Peyer's patch (tissue), 4 donors: ENCODE results near the gene CDC20. TPM values are rescaled to one million over a fixed set of nuclear protein-coding genes. Genes with fewer than 3 reads are reported as not detected.
"Not testable (repeated sequence)": the region's sequence is repeated elsewhere in the genome, so short reads cannot be mapped to it uniquely, and the experiment has no call there.

ENCODE experiments used
- DNase-seq, 3 donors: peaks; one replicate each; pipeline ENCODE4 v3.0.0-alpha.2; 2017 to 2019
- H3K27ac ChIP-seq, 4 donors: fragments of 200-600 bp; sonication (generic); one replicate each; pipeline ENCODE4 v1.5.1; 2016 to 2019
- H3K27me3 ChIP-seq, 2 donors: fragments of 200-600 bp; sonication (generic); one replicate each; pipeline ENCODE4 v1.5.1; 2019
- H3K36me3 ChIP-seq, 3 donors: fragments of 200-600 bp; sonication (generic); one replicate each; pipeline ENCODE4 v1.5.1; 2016 to 2019
- H3K4me1 ChIP-seq, 4 donors: fragments of 200-600 bp; sonication (generic); one replicate each; pipeline ENCODE4 v1.5.1; 2016 to 2019
- H3K4me3 ChIP-seq, 4 donors: fragments of 200-600 bp; sonication (generic); 1 replicate in 3 of 4; 2 replicates in 1 of 4; pipeline ENCODE4 v1.5.1; 2016 to 2019; ENCODE audit warnings: mild to moderate bottlenecking in 1 of 4
- H3K9me3 ChIP-seq, 4 donors: fragments of 200-600 bp; sonication (generic); one replicate each; pipeline ENCODE4 v1.5.1; 2016 to 2019; ENCODE audit warnings: mild to moderate bottlenecking in 1 of 4
- POLR2A ChIP-seq, 2 donors: fragments of 450-650 bp; IDR thresholded peaks; one replicate each; pipeline ENCODE4 v1.5.1; 2017; ENCODE audit warnings: antibody characterized with exemption in 2 of 2, mild to moderate bottlenecking in 2 of 2, moderate library complexity in 2 of 2
- total RNA-seq, 4 donors: library from RNA; depleted of rRNA; stranded (reverse); fragments of >200 nt; gene quantifications; one replicate each; pipeline ENCODE4 v1.1.0, GENCODE V29; 2016
- TF ChIP-seq, protein P1 (sequence below), 6 experiments: fragments of 450-650 bp in 4 of 6; fragments of 200-600 bp in 2 of 6; sonication (generic) in 1 of 6; IDR thresholded peaks; one replicate each; pipeline ENCODE4 v1.5.1; 2017 to 2019; ENCODE audit warnings: antibody characterized with exemption in 6 of 6, mild to moderate bottlenecking in 3 of 6, moderate library complexity in 1 of 6

The CDC20 gene
- total RNA-seq, 4 donors from 2014 or later: 3.4 to 14.9 (median 6.3) TPM

- TF ChIP-seq POLR2A (IDR thresholded peaks at IDR 0.05): no peak
- TF ChIP-seq, protein P1, sequence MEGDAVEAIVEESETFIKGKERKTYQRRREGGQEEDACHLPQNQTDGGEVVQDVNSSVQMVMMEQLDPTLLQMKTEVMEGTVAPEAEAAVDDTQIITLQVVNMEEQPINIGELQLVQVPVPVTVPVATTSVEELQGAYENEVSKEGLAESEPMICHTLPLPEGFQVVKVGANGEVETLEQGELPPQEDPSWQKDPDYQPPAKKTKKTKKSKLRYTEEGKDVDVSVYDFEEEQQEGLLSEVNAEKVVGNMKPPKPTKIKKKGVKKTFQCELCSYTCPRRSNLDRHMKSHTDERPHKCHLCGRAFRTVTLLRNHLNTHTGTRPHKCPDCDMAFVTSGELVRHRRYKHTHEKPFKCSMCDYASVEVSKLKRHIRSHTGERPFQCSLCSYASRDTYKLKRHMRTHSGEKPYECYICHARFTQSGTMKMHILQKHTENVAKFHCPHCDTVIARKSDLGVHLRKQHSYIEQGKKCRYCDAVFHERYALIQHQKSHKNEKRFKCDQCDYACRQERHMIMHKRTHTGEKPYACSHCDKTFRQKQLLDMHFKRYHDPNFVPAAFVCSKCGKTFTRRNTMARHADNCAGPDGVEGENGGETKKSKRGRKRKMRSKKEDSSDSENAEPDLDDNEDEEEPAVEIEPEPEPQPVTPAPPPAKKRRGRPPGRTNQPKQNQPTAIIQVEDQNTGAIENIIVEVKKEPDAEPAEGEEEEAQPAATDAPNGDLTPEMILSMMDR (IDR thresholded peaks at IDR 0.05): no peak
- Histone ChIP-seq H3K9me3 (no peaks in the 10 kb centered on the region), H3K36me3 (peaks cover 0 to 14% (median 0%) of the 10 kb centered on the region in 3 donors), H3K27ac (no peak overlapping the region), H3K4me3 (no peak overlapping the region), H3K27me3 (no peaks in the 10 kb centered on the region), H3K4me1 (no peaks in the 10 kb centered on the region)
- no peak for DNase-seq
Observed at GRCh38 chr1:43398227-43398626, 39.4 kb downstream of the CDC20 start.

DNA sequence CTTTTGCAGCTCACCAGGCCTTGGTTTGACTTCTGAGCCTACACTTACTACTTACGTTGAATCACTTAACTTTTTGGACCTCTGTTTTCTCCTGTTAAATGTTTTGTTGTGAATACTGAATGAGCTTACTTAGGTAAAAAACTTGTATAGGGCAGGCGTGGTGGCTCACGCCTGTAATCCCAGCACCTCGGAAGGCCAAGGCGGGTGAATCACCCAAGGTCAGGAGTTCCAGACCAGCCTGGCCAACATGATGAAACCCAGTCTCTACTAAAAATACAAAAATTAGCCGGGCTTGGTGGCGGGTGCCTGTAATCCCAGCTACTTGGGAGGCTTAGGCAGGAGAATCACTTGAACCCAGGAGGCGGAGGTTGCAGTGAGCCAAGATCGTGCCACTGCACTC lies 41.7 kb downstream of the CDC20 start:
- H3K4me3 ChIP-seq, H3K27me3 ChIP-seq, DNase-seq, H3K27ac ChIP-seq, H3K4me1 ChIP-seq, H3K9me3 ChIP-seq: not testable (repeated sequence)
- H3K36me3 ChIP-seq: peaks cover 0 to 32% (median 0%) of the 10 kb centered on the region in 3 donors

- Histone ChIP-seq H3K4me3 (no peak overlapping the region), H3K27ac (no peak overlapping the region), H3K36me3 (peaks cover 0 to 41% (median 0%) of the 10 kb centered on the region in 3 donors), H3K9me3 (no peaks in the 10 kb centered on the region), H3K4me1 (peaks cover 0 to 8% (median 0%) of the 10 kb centered on the region in 4 donors), H3K27me3 (no peaks in the 10 kb centered on the region)
- no peak for DNase-seq
- TF ChIP-seq, protein P1 (IDR thresholded peaks at IDR 0.05): no peak
- no peak for TF ChIP-seq POLR2A (IDR thresholded peaks at IDR 0.05)
Observed at GRCh38 chr1:43402089-43402865, 43.5 kb downstream of the CDC20 start.

DNA sequence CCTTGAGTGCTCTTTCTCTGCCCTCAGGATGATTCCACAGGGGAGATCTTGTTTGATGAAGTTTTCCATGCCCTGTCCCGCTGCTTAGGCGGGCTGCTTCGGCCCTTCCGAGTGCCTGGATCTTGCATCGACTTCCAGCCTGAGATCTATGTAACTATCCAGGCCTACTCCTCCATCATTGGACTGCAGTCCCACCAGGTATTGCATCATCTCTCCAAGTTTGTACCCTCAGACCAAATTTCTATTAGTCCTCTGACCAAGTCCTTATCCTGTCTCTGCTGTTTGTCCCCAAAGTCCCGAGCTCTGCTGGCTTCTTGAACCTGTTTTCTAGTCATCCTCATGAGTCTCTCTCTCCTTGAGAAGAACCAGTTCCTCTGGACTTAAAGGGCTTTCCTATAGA lies 45.6 kb downstream of the CDC20 start:
- Histone ChIP-seq H3K4me3 (no peak overlapping the region), H3K36me3 (peaks cover 0 to 60% (median 0%) of the 10 kb centered on the region in 3 donors), H3K27me3 (no peaks in the 10 kb centered on the region), H3K27ac (no peak overlapping the region), H3K9me3 (no peaks in the 10 kb centered on the region), H3K4me1 (peaks cover 0 to 8% (median 0%) of the 10 kb centered on the region in 4 donors)
- TF ChIP-seq, protein P1 (IDR thresholded peaks at IDR 0.05): no peak
- TF ChIP-seq POLR2A (IDR thresholded peaks at IDR 0.05): no peak
- no peak for DNase-seq

DNA sequence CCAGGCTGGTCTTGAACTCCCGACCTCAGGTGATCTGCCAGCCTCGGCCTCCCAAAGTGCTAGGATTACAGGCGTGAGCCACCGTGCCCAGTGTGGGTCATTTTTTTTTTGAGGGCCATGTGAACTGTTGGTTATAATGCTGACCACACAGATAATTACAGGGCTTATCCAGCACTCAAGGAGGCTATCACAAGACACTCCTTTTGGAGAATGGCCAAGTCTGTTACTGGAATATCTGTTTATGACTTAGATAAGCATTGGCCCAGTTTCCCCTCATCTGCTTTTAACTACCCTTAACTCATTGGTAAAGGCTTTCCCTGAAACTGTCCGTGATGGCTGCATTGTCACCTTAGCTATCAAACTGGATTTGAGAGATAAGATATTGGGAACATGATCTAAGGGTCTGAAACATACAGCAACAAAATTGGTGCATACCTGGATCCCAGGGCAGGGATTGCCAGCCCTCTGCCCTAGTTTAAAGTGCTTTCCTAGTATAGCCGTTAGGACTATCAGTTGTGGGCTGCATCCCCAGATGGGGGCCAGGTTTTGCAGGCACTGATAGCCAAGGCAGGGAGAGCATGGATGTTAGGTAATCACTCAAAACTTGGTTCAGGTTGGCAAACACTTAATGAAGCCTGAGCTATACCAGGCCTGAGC lies 46.6 kb downstream of the CDC20 start:
- Histone ChIP-seq H3K9me3 (no peaks in the 10 kb centered on the region), H3K4me1 (peaks cover 0 to 8% (median 0%) of the 10 kb centered on the region in 4 donors), H3K4me3 (no peak overlapping the region), H3K27me3 (no peaks in the 10 kb centered on the region), H3K36me3 (peaks cover 0 to 69% (median 0%) of the 10 kb centered on the region in 3 donors), H3K27ac (peak overlapping the region in 1 of 4 donors; percentile 51)
- no peak for TF ChIP-seq POLR2A (IDR thresholded peaks at IDR 0.05)
- TF ChIP-seq, protein P1 (IDR thresholded peaks at IDR 0.05): no peak
- no peak for DNase-seq

DNA sequence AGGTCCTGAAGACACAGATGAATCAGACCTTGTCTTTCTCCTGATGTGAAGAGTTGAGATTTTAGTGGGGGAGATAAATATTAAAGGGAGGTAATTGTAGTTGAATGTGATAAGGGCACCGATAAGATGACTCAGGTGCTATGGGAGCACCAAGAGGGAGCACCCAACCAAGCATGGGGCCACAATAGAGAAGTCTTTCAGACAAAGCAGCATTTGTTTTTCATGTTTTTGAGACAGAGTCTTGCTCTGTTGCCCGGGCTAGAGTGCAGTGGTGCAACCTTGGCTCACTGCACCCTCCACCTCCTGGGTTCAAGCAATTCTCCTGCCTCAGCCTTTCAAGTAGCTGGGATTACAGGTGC lies 47.1 kb downstream of the CDC20 start:
- H3K36me3 ChIP-seq: peaks cover 0 to 69% (median 0%) of the 10 kb centered on the region in 3 donors
- DNase-seq: no peak
- H3K4me3 ChIP-seq: no peak overlapping the region
- peaks cover 0 to 8% (median 0%) of the 10 kb centered on the region in 4 donors for H3K4me1 ChIP-seq
- H3K27ac ChIP-seq: peak overlapping the region in 1 of 4 donors; percentile 51
- TF ChIP-seq, protein P1 (IDR thresholded peaks at IDR 0.05): no peak
- no peak for TF ChIP-seq POLR2A (IDR thresholded peaks at IDR 0.05)
- no peaks in the 10 kb centered on the region for H3K27me3 ChIP-seq
- H3K9me3 ChIP-seq: no peaks in the 10 kb centered on the region
